NCI-H82 (cell line): ENCODE data around the gene RERE.

Source experiments
- DNase-seq: peaks from one replicate; lab custom pipeline; 2025; lab: John Stamatoyannopoulos, UW

Gene RERE

GRCh38 chr1:8540971-8541370 is 276.5 kb downstream of the RERE start:
- no peak for DNase-seq

GRCh38 chr1:8540261-8540941 is 277.0 kb downstream of the RERE start:
- no peak for DNase-seq

- DNase-seq: no peak
These were observed 277.8 kb downstream of the RERE start for GRCh38 chr1:8539683-8540082.

GRCh38 chr1:8538502-8538901 is 278.9 kb downstream of the RERE start:
- DNase-seq: no peak

GRCh38 chr1:8537991-8538390 is 279.4 kb downstream of the RERE start:
- no peak for DNase-seq

- DNase-seq: no peak
These were observed 280.9 kb downstream of the RERE start for GRCh38 chr1:8536515-8536914.

- DNase-seq: no peak
These were observed 283.5 kb downstream of the RERE start for GRCh38 chr1:8533907-8534306.

GRCh38 chr1:8533124-8533523 is 284.3 kb downstream of the RERE start:
- DNase-seq: no peak

- peak; percentile 86 for DNase-seq
These were observed 287.5 kb downstream of the RERE start for GRCh38 chr1:8529901-8530300.

- DNase-seq: no peak
These were observed 289.5 kb downstream of the RERE start for GRCh38 chr1:8527941-8528340.

GRCh38 chr1:8525558-8526275 is 291.7 kb downstream of the RERE start:
- DNase-seq: peak; percentile 95

- DNase-seq: peak; percentile 25
These were observed 292.3 kb downstream of the RERE start for GRCh38 chr1:8525216-8525557.

- DNase-seq: no peak
These were observed 292.7 kb downstream of the RERE start for GRCh38 chr1:8524627-8525157.

GRCh38 chr1:8523666-8524206 is 293.7 kb downstream of the RERE start:
- DNase-seq: no peak

GRCh38 chr1:8520483-8520966 is 296.9 kb downstream of the RERE start:
- DNase-seq: no peak

- no peak for DNase-seq
These were observed 298.3 kb downstream of the RERE start for GRCh38 chr1:8519167-8519566.

GRCh38 chr1:8518490-8518801 is 299.0 kb downstream of the RERE start:
- DNase-seq: no peak

- peak; percentile 81 for DNase-seq
These were observed 299.6 kb downstream of the RERE start for GRCh38 chr1:8517661-8518489.

GRCh38 chr1:8516793-8517556 is 300.5 kb downstream of the RERE start:
- peak; percentile 94 for DNase-seq

GRCh38 chr1:8516278-8516777 is 301.1 kb downstream of the RERE start:
- DNase-seq: peak; percentile 61

GRCh38 chr1:8512504-8512903 is 304.9 kb downstream of the RERE start:
- DNase-seq: no peak
